ENCODE results near the gene SNAPC5.
"Not testable (repeated sequence)": the region's sequence is repeated elsewhere in the genome, so short reads cannot be mapped to it uniquely, and the experiment has no call there.

Gene SNAPC5, protein sequence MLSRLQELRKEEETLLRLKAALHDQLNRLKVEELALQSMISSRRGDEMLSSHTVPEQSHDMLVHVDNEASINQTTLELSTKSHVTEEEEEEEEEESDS

DNA sequence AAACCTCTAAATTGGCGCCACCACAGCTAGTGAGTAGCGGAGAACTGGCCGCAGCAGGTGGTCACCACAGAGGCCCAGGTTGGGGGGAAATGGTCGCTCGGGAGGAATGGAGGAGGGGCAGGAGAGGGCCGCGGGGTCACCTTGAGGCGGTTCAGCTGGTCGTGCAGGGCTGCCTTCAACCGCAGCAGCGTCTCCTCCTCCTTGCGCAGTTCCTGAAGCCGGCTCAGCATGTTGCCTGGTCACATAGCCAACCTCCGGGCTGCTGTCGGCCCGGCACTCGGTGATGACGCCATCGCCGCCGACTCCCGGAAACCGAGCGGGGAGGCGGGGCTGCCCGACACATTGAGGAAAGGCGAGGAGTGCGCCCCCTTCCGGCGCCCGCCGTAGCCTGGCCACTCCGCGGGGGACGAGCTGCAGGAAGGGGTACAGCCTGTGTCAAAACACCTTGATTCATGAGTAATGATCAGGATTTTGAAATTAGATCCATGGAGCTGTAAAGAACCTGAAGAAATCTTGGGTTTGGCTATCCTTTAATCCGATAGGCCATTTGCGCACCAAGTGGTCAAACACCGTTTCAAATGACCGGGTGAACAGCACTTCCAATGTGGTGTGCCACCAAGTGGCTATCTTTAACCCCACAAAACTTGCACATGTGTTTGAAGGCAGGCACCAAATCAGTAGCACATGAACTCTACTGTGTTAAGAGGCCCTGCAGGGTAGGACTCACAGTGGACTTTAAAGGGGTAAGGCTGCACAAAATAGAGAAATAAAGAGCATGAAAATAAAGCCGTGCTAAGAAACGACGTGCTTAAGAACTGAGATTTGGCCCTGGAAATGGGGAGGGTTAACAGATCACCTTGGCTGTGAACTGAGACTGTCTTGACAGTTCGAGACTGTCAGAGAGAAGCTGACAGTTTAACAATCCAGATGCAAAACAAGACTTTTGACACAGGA lies at the start of gene SNAPC5:
TSS of gene SNAPC5 (minus strand) at position 261 of the 954 bp plus-strand sequence. CDS start at position 230, 31 bp downstream.
- DNase-seq: peak; percentile 95

DNA sequence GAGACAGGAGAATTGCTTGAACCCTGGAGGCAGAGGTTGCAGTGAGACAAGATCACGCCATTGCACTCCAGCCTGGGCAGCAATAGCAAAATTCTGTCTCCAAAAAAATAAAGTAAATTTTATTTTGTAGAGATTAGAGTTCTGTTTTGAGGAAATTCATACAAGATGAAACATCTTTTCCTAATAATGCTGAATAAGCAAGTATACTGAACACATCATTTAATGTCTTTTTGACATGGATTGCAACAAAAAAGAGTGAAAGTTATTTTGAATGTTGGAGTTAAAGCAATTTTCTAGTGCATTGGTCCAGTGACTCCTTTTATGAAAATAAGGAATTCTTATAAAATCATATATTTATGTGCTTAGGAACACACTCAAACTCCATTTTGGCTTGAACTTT lies 47.7 kb upstream of the SNAPC5 start:
- no peak for DNase-seq

DNA sequence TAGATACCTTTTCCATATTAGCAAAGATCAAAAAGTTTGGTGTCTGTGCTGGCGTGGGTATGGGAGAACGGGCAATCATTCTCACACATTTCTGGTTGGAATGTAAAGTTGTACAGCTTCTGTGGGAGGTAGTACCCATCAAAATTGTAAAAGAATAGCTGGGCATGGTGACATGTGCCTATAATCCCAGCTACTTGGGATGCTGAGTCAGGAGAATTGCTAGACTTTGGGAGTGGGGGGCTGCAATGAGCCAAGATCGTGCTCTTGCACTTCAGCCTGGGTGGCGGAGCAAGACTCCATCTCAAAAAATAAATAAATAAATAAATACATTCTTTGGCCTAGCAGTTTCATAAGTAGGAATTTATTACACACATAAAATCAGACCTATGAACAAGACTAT lies 45.3 kb upstream of the SNAPC5 start:
- DNase-seq: no peak

DNA sequence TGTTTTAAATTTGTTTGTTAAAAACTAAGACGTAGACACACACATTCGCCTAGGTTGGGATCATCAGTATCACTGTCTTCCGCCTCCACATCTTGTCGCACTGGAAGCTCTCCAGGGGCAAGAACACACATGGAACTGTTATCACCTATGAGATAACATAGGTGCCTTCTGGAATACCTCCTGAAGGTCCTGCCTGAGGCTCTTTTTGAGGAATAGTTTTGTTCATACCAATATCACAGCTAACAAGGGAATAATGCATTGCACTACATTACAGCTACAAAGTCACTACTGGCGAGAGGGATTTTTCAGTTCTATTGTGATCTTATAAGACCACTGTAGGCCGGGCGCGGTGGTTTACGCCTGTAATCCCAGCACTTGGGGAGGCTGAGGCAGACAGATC lies 37.5 kb upstream of the SNAPC5 start:
- no peak for DNase-seq

DNA sequence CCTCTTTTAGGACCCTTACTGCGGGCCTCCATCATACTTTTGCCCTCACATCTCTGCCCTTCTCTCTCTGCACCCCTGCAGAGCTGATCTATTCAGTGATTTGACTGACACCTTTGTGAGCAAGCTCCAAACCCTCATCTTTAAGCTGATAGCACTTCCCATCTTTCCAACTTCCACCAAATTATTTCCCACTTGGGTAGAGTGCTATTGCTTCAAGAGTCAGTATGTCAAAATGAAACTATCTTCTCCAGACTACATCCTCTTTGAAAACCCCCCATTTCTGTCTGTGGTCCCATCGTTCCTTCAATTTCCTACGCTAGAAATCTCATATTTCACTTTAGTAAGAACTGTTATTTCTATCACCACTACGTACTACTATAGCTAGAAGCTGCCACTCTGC lies 27.3 kb upstream of the SNAPC5 start:
- no peak for DNase-seq

DNA sequence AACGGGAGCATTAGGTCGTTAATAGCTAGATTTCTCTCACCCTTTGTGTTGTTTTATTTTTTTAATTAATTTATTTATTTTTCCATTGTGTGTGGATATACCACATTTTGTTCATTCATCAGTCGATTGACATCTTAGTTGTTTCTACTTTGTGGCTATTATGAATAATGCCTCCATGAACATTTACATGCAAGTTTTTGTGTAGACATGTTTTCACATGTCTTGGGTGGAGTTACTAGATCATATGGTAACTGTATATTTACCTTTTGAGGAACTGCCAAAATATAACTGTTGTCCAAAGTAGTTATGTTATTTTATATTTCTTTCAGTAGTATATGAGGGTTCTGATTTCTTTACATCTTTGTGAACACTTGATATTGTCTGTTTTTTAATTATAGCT lies 26.4 kb upstream of the SNAPC5 start:
- no peak for DNase-seq

DNA sequence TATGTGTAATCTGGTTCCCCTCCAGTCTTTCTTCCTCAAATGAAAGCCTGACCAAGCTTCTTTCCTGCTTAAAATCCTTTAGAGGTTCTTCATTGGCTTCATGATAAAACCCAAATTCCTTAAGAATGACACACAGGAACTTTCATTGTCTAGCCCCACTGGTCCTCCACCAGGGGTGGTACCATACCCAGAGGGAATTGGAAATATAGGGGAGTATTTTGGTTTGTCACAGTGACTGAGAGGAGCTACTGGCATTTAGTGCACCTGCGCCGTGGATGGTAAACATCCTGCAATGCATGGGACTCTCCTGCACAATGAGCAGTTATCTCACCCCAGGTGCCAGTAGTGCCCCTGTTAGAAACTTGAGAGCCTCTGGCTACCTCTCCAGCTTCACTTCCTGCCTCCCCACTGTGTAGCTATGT lies 18.4 kb upstream of the SNAPC5 start:
- no peak for DNase-seq

DNA sequence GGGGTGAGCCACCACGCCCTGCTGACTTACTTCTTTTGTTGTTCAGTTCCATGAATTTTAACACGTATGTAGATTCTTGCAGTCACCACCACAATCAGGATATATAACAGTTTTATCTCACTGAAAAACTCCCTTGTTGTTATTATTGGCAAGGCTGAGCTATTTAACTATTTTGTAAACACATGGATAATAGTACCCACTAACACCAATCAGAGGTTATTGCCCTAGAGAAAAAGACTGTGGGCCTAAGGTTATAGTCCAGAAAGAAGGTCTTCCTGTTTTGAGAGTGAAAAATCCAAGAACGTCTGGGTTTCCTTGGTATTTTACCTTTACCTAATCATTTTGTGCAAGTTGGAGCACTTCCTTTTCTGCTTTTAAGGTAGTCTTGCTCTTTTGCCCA lies 17.0 kb upstream of the SNAPC5 start:
- no peak for DNase-seq

DNA sequence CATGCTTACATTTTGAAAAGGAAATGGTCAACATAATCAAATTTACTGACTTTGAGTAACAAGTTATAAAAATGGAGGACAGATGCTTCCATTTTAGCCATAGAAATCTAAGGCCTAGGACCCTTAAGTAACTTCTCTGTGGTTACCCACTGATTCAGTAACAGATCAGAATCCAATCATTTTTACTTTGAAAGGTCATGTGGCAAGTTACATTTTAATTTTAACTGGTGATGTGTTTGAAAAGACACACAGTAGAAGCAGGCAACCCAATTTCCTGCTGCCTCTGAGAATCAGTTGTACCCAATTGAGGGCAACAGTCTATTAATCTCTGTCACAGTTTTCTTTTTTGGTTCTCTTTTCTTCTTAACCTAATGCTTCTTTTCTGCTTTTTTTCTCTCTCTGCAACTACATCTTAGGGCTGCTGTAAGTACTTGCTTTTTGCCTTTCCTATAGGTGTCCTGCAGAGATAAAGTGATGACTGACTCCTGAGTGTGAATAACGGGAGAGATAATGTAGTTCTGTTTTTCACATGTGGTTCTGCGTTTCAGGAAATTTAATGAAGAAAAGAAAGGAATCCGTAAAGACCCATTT lies 10.8 kb upstream of the SNAPC5 start:
- DNase-seq: no peak

DNA sequence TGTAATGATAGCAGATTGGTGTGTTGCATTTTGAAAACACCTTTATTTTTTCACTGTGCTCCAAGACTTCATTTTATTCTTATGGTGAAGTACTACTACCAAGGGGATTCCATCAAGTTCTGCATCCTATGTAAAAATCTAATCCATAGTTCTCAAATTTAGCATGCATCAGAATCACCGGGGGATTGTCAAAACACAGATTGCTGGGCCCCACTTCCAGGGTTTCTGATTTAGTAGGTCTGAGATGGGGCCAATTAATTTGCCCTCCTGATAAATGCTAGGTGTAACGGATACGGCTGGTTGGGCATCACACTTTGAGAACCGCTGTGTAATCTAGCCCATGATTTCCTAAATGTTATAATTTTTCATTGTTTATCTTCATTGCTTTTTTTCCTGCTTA lies 8.3 kb upstream of the SNAPC5 start:
- no peak for DNase-seq

DNA sequence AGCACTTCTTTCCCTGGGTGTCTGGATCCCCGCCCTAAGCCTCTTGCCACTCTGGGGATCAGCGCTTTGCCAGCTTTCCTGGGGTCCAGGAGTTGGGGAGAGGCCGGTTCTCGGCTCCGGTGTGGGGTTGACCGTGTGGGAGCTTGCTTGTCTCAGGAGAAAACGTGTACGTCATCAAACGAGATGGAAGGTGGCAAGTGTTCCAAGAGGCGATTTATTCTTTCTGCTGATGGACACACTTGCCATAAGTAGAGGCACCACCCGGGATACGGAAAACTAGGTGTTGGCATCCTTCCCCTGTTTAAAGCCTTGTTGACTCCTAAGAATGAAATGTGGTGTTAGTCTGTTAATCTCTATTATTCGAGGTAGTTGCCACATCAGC lies 7.9 kb upstream of the SNAPC5 start:
- no peak for DNase-seq

DNA sequence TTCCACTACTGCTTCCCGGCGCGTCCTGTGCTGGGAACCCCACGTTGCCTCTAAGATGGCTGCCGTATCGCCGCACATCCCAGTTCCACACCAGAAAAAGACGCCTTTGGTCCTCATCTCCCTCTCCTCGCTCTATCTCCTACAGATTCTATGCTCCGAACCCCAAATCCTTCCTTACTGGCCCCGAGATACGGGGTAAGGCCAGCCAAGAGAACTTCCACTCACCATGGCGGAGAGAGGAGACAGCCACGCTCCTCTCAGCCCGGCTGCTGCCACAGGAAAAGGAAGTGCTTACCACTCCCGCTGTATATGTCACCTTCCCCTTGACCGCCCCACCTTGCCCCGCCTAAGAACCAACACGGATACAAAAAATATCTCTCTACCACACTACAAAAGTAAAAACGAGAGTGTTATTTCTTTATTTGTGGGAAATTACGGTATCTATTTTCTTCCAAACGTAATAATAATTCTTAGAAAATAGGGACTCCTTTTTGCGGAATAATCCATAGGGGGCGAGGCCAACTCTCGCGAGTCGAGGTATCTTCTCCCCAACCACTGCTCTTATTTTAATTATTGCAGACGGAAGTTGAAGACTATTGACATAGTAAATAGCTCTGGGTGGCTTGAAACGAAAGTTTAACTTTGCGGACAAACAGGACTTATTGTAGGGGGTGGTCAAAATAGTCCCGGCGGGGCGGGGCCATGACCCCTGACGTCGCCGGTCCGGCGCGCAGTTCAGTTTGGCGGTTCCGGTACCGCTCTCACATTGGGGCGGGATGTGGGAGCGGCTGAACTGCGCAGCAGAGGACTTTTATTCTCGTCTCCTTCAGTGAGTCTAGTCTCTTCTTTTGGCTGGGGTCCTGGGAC lies 7.2 kb upstream of the SNAPC5 start, which contains the start of the genes RPL4 and ZWILCH:
TSS of gene RPL4 (minus strand) at position 293 of the 867 bp plus-strand sequence. CDS start at position 228, 65 bp downstream.
TSS of gene ZWILCH (plus strand) at position 764 of the 867 bp plus-strand sequence. CDS start at position 777, 13 bp downstream.
- DNase-seq: peak; percentile 48

DNA sequence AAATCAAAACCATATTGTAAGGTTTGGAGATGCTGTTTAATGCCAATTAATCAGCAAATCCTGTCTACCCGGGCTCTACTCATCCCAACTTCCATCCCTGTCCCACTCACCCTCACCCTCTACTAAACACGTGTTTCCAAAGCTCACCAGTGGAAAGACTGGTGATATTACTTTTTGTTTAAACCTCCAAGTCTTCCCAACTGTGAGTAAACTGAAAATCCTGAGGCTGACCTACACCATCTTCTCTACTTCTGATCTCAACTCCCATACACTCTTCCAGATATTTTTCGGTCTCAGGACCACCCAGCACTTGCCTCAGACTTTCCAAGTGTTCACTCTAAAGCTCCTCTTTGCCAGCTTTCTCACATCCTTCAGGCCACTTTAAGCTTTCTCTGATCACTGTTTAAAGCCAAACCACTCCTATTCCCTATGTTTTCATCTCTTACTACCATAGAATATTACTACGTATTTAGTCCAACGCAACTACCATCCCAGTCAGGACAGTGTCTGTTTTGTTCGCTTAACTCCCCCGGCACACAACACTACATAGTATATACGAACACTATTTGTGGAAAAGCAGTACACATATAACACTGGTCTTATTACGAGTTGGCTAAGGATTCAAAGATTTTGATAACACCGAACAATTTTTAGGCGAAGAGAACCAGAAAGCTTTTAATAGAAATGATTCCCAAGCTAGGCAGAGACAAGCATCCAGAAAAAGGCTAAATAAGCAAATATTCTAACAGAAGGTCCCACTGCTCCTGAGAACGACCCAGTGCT lies 6.4 kb upstream of the SNAPC5 start:
- DNase-seq: no peak

DNA sequence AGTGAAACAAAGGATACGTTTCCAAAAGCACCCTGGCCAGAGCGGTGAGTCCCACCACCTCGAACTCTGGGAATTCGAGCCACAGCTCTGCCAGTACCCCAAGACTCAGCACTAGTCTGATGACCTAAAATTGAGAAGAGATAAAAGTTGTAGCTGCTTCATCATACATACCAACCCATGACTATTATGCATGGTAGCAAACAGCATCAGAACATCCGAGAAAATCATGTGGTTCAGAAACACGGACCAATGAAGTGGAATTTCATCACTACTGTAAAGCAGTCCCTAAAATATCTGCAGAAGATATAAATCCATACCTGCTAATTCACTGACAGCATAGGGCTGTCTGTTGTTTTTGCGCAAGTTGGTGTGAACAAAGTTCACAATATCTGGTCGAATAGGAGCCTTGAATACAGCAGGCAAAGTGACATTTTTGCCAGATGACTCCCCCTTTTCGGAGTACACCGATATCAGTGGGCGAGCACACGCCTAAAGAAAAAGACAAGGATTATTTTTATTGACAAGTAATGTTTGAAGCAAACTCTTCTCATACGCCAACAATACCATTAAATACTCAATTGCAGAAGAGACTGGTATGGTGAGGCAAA lies 5.6 kb upstream of the SNAPC5 start:
- DNase-seq: not testable (repeated sequence)

DNA sequence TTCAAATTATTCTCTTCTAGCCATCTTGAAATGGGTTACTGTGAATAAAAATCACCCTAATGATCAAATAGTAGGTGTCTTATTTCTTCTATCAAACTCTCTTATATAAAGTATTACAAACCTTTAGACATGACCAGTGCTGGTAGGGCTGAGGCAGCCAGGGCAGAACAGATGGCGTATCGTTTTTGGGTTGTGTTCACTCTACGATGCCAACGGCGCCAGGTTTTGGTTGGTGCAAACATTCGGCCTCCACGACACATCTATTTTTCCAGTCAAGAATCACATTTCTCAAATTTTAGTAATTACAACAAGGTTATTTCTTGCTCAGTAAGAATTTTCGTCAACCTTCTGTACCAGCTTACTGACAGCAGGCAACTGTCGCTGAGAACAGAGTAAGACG lies 4.9 kb upstream of the SNAPC5 start:
- DNase-seq: no peak

DNA sequence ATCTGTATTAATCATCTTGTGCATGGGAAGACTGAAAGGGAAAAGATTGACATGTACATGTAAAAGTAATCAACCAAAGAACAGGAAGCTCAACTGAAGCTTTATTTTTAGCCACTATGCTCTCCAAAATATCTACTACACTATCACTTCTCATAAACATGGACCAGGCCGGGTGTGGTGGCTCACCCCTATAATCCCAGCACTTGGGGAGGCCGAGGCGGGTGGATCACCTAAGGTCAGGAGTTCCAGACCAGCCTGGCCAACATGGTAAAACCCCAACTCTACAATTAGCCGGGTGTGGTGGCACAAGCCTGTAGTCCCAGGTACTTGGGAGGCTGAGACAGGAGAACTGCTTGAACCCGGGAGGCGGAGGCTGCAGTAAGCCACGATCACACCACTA lies 2.8 kb upstream of the SNAPC5 start:
- not testable (repeated sequence) for DNase-seq

DNA sequence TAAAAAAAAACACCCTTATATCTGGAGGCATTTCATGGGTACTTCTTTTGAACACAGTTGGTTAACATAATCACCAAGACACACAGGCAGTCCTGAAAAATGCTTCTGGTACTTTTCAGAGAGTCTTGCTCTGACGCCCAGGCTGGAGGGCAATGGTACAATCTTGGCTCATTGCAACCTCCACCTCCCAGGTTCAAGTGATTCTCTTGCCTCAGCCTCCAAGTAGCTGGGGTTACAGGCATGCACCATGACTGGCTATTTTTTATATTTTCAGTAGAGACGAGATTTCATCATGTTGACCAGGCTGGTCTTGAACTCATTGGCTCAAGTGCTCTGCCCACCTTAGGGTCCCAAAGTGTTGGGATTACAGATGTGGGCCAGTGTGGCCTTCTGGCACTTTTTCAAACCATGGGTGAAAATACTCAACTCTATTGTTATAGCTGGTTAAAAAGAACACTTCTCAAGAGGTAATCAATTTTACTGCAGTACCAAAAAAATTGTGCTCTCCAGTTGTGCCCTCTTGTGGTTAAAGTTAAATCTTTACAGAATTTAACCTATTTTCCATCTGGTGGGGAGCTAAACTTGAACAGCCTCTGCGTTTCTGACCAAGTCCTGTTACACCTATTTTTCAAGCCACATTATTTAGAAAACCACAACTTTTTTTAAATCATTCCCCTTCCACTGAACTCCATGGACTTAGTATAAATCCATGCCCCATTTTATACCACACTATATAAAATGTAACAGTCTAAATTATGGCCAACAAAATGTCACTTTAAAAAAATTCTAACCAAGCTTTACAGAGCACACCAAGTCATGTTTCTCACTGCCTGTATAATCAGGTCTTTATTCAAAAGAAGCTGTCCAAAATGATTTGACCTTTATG lies 1.2 kb upstream of the SNAPC5 start:
- DNase-seq: no peak

DNA sequence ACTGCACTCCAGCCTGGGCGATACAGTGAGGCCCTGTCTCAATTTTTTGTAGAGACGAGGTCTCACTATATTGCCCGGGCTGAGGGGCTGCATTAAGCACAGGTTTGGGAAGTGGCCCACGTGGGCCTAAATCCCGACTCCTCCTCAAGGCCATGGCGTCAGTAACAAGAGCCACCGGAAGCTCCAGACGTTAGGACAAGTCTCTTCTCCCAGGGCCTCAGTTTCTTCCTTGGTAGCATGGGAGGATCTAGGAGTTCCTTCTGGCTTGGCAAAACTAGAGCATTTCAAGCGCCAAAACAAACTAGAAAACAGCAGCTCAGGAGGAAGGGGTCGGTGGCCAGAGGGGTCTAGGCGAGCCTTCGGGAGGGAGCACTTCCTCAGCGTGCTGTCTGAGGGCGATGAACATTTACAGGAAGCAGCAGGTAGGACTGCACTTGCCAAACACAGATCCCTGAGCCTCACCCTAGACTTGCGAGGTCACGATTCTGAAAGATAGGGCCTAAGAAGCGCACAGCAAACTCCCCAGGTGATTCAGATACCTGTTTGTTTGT lies 536 bp downstream of the SNAPC5 start:
- DNase-seq: no peak

DNA sequence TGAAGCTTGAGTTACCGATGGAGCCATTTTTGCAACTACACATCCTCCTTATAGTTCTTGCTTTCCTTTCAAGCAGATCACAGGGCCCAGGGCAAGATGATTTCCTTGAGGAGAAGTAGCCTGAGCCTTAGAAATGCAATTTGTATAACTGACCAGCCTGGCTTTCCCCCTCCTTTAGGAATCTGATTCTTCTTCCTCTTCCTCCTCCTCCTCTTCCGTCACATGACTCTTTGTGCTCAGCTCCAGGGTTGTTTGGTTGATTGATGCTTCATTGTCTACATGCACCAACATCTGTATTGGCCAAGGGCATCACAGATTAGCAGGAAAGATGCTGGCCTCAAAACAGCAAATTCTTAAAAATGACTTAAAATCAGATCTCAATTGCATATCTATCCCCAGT lies 3.3 kb downstream of the SNAPC5 start:
- no peak for DNase-seq

DNA sequence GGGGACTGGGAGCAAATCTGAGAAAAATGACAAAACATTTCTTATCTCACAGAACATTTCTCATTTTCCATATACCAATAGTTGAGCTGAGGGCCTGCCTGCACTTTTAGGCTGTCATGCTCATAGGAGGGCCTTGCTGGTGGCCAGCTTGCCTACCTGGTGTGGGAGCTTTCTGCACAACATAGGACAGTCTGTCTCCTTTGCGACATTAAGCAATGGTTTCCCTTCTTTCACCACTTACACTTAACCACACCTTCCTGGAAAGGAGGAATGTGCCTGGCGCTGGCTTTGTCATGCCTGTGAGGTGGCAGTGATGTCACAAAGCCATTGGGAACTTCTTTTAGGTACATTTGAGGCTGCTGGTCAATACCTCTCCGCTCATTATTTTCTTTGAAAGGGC lies 5.7 kb downstream of the SNAPC5 start:
- DNase-seq: no peak
